SKM-1 treated with dmso at 0.1 percent for 144 hours (cell line): ENCODE results near the gene THAP3.

Source experiments
- DNase-seq: peaks from one replicate; lab custom pipeline; 2025; ENCODE audit not compliant: unreplicated experiment; lab: John Stamatoyannopoulos, UW

THAP3 gene

GRCh38 chr1:6624710-6625583, at the start of gene THAP3:
Gene THAP3, plus strand, starts transcription at chr1:6624868. Its CDS starts 351 bp downstream, at chr1:6625219.
- peak; percentile 58 for DNase-seq

GRCh38 chr1:6577831-6578525, 46.7 kb upstream of the THAP3 start:
- DNase-seq: no peak

GRCh38 chr1:6578624-6579373, 45.9 kb upstream of the THAP3 start:
- no peak for DNase-seq

GRCh38 chr1:6579374-6580118, 45.1 kb upstream of the THAP3 start, which contains the start of gene ZBTB48:
Gene ZBTB48, plus strand, starts transcription at chr1:6579994. Its CDS starts 616 bp downstream, at chr1:6580610.
- DNase-seq: peak; percentile 96

- no peak for DNase-seq
These were observed 44.5 kb upstream of the THAP3 start for GRCh38 chr1:6580119-6580592.

GRCh38 chr1:6580593-6581409, 43.9 kb upstream of the THAP3 start:
- DNase-seq: peak; percentile 54

- DNase-seq: peak; percentile 87
These were observed 42.9 kb upstream of the THAP3 start for GRCh38 chr1:6581561-6582305.

- no peak for DNase-seq
These were observed 42.3 kb upstream of the THAP3 start for GRCh38 chr1:6582370-6582769.

GRCh38 chr1:6584126-6585080, 40.3 kb upstream of the THAP3 start:
- no peak for DNase-seq

- DNase-seq: no peak
These were observed 39.5 kb upstream of the THAP3 start for GRCh38 chr1:6585081-6585722.

- no peak for DNase-seq
These were observed 38.8 kb upstream of the THAP3 start for GRCh38 chr1:6585841-6586240.

- DNase-seq: no peak
These were observed 38.3 kb upstream of the THAP3 start for GRCh38 chr1:6586404-6586816.

GRCh38 chr1:6587261-6588005, 37.2 kb upstream of the THAP3 start:
- DNase-seq: no peak

GRCh38 chr1:6588128-6588892, 36.4 kb upstream of the THAP3 start:
- DNase-seq: no peak

GRCh38 chr1:6588893-6589520, 35.7 kb upstream of the THAP3 start:
- DNase-seq: no peak
